RWPE2 (cell line): ENCODE results near the gene GPR151.
"Not testable (repeated sequence)": the region's sequence is repeated elsewhere in the genome, so short reads cannot be mapped to it uniquely, and the experiment has no call there.

Experiments used
- ATAC-seq: fragments of 200-7000 bp; cut with Tn5 transposase; 3 replicates; pipeline ENCODE4 v1.9.1; 2021; ENCODE audit warnings: low read depth
- DNase-seq: peaks from one replicate; pipeline ENCODE4 v3.0.0-alpha.2; 2020; ENCODE audit warnings: low spot score
- H3K27ac ChIP-seq: fragments of 450-650 bp; 2 replicates; pipeline ENCODE4 v1.5.1; 2017; ENCODE audit warnings: mild to moderate bottlenecking; ENCODE audit not compliant: poor library complexity, severe bottlenecking
- H3K27me3 ChIP-seq: fragments of 250-450 bp; sonication (Bioruptor Pico); 2 replicates; pipeline ENCODE4 v1.5.1; 2021; ENCODE audit warnings: mild to moderate bottlenecking, moderate library complexity; ENCODE audit not compliant: insufficient read depth, poor library complexity, severe bottlenecking
- H3K36me3 ChIP-seq: fragments of 250-450 bp; sonication (Bioruptor Pico); 2 replicates; pipeline ENCODE4 v1.5.1; 2020; ENCODE audit warnings: low read depth, mild to moderate bottlenecking, moderate library complexity
- H3K4me1 ChIP-seq: fragments of 250-450 bp; sonication (Bioruptor Pico); 2 replicates; pipeline ENCODE4 v1.5.1; 2021; ENCODE audit warnings: mild to moderate bottlenecking, moderate library complexity; ENCODE audit not compliant: insufficient read depth, poor library complexity, severe bottlenecking
- H3K4me3 ChIP-seq: fragments of 250-450 bp; sonication (Bioruptor Pico); 2 replicates; pipeline ENCODE4 v1.5.1; 2021; ENCODE audit warnings: mild to moderate bottlenecking, moderate library complexity; ENCODE audit not compliant: severe bottlenecking
- H3K9me3 ChIP-seq: fragments of 250-450 bp; sonication (Bioruptor Pico); 2 replicates; pipeline ENCODE4 v1.5.1; 2021; ENCODE audit warnings: mild to moderate bottlenecking, moderate library complexity; ENCODE audit not compliant: severe bottlenecking
- TF ChIP-seq, protein P1 (sequence below): fragments of 450-650 bp; IDR thresholded peaks from one replicate; pipeline ENCODE4 v1.5.1; 2017; ENCODE audit warnings: mild to moderate bottlenecking, moderate library complexity; ENCODE audit not compliant: poor library complexity, severe bottlenecking

GPR151 gene

DNA sequence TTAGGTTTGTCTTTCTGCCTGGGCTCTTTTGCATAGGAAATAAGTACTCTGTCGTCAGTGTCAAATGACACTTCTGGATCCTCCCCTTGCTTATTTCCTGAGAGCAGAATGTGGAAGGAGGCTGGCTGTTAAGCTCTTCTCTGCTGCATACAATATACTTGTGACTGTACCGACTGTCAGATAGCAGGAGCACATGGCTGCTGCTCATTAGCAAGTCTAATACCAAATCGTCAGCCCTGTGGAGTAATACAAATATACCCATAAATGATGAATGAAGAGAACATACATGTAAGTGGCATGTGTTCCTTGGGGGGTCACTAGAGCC, at the start of gene GPR151:
Gene GPR151, minus strand, starts transcription at position 40 of the 325 bp plus-strand sequence. CDS start 77 bp downstream, outside the sequence.
- no peaks in the 10 kb centered on the region for H3K9me3 ChIP-seq
- H3K27ac ChIP-seq = no peak within 1 kb of the TSS
- no peak within 1 kb of the TSS for H3K4me3 ChIP-seq
- H3K27me3 ChIP-seq = no peaks in the 10 kb centered on the region
- DNase-seq = no peak
- no peaks in the 10 kb centered on the region for H3K4me1 ChIP-seq
- TF ChIP-seq, protein P1, sequence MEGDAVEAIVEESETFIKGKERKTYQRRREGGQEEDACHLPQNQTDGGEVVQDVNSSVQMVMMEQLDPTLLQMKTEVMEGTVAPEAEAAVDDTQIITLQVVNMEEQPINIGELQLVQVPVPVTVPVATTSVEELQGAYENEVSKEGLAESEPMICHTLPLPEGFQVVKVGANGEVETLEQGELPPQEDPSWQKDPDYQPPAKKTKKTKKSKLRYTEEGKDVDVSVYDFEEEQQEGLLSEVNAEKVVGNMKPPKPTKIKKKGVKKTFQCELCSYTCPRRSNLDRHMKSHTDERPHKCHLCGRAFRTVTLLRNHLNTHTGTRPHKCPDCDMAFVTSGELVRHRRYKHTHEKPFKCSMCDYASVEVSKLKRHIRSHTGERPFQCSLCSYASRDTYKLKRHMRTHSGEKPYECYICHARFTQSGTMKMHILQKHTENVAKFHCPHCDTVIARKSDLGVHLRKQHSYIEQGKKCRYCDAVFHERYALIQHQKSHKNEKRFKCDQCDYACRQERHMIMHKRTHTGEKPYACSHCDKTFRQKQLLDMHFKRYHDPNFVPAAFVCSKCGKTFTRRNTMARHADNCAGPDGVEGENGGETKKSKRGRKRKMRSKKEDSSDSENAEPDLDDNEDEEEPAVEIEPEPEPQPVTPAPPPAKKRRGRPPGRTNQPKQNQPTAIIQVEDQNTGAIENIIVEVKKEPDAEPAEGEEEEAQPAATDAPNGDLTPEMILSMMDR = no peak
- peak; percentile 35 for ATAC-seq
- H3K36me3 ChIP-seq = peaks cover 23% of the 10 kb centered on the region

DNA sequence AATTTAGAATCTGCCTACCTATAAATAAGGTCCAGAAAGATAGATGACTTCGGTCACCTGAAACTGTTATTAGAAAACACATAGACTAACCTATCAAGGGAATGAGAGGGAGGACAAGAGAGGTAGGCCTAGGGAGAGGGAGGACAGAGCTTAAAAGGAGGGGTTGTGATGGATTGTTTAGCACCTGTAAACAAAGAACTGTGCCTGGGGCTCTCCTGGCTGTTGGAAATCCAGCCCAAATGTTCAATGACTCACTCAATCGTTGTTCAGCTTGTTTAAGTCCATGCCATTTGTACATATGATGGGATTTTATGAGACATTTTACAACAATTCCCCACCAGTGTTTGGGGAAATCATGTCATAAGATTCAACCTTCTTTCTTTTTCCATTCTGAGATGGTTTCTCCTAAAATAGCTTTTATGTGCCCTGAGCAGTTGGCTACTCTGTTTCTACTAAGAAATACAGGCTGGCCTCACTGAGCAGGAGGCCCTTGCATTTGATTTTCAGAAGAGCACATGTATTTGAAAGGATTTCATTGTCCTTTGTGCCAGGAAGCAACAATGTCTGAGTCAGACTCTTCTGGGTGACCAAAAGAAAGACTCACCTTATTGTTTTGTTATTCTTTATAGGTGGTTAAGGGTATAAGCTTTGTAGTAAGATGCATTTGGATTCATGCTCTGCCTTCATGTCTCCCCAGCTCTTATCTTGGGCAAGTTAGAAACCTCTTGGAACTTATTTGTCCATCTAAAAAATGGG, 48.2 kb upstream of the GPR151 start:
- Histone ChIP-seq H3K36me3 (no peaks in the 10 kb centered on the region), H3K4me3 (no peak overlapping the region), H3K27me3 (no peaks in the 10 kb centered on the region), H3K27ac (no peak overlapping the region), H3K4me1 (no peaks in the 10 kb centered on the region), H3K9me3 (no peaks in the 10 kb centered on the region)
- TF ChIP-seq, protein P1 = no peak
- peak; percentile 47 for ATAC-seq
- DNase-seq = no peak

DNA sequence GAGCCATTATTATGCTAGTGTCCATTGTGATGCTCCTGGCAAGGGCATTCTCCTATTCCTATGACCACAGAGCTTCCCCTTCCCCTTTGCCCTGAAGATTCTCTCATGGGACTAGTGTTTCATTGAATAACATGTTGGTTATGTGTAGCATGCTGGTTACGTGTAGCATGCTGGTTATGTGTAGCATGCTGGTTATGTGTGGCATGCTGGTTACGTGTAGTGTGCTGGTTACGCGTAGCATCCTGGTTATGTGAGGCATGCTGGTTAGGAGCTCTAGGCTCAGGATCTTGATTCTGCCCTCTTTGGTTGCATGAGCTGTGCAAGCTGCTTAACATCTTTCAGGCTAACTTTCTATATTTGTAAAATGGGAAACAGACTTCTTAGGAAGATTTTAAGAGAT, 46.5 kb upstream of the GPR151 start:
- Histone ChIP-seq H3K4me3 (no peak overlapping the region), H3K9me3 (no peaks in the 10 kb centered on the region), H3K36me3 (no peaks in the 10 kb centered on the region), H3K27me3 (no peaks in the 10 kb centered on the region), H3K27ac (no peak overlapping the region), H3K4me1 (no peaks in the 10 kb centered on the region)
- TF ChIP-seq, protein P1 = no peak
- ATAC-seq = no peak
- no peak for DNase-seq

DNA sequence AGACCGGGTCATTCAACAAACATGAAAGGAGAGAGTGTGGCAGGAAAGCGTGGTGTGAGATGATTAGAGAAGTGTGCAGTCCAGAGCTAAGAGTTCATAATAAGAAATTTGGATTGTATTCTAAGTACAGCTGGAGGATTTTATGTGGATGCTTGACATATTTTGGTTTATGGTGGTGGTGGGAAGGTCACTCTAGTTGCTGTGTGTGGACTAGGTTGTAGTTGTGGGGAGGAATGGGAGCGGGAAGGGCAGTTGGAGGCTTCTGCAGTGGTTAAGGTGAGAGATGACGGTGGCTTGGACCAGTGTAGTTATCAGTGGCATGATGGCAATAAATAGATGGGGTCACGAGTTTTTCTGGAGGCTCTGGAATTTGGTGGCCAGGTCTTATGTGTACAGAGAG, 45.7 kb upstream of the GPR151 start:
- H3K27ac ChIP-seq = no peak overlapping the region
- no peak overlapping the region for H3K4me3 ChIP-seq
- ATAC-seq (no peak), DNase-seq (no peak)
- no peaks in the 10 kb centered on the region for H3K4me1 ChIP-seq
- no peaks in the 10 kb centered on the region for H3K27me3 ChIP-seq
- no peaks in the 10 kb centered on the region for H3K9me3 ChIP-seq
- no peaks in the 10 kb centered on the region for H3K36me3 ChIP-seq
- TF ChIP-seq, protein P1 = no peak

GRCh38 chr5:146560205-146560812, 44.3 kb upstream of the GPR151 start:
- no peak overlapping the region for H3K4me3 ChIP-seq
- H3K4me1 ChIP-seq = no peaks in the 10 kb centered on the region
- H3K36me3 ChIP-seq = no peaks in the 10 kb centered on the region
- no peak overlapping the region for H3K27ac ChIP-seq
- no peak for ATAC-seq
- TF ChIP-seq, protein P1 = no peak
- no peak for DNase-seq
- no peaks in the 10 kb centered on the region for H3K9me3 ChIP-seq
- H3K27me3 ChIP-seq = no peaks in the 10 kb centered on the region

- not testable (repeated sequence) for H3K4me3 ChIP-seq, DNase-seq, ATAC-seq
These were observed 40.9 kb upstream of the GPR151 start for GRCh38 chr5:146556884-146557283.

More at GRCh38 chr5:146556884-146557283, 40.9 kb upstream of the GPR151 start:
- H3K27me3 ChIP-seq, H3K36me3 ChIP-seq, H3K27ac ChIP-seq, H3K9me3 ChIP-seq, H3K4me1 ChIP-seq: not testable (repeated sequence)
